GM19438 (cell line): ENCODE results near the gene GHR.
A peak's percentile ranks its signal among the peaks of the same experiment; 100 is the strongest.

ENCODE experiments used
- ATAC-seq: cut with Tn5 transposase; IDR thresholded peaks from one replicate; pipeline ENCODE4 v1.9.1; 2021; ENCODE audit warnings: low read depth; ENCODE audit not compliant: unreplicated experiment

Gene GHR

DNA sequence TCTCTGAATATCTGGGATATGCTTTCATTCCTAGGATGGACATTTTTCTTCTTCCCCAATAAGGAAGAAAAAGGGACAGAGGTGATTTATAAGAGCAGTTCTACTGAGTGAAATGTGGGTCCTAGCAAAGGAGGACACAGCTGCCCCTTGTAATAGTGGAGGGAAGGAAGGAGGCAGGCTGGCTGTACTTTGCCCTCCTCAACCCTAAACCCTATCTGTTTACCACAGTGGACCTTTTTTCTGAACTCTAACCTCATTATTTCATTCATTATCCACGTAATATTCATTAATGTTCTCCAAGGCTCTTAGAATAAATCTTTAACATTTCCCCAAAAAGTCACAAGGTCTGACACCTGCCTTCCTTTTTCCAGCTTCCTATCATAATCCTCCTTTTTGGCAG is 37.8 kb downstream of the GHR start:
- no peak for ATAC-seq

- no peak for ATAC-seq
Observed at GRCh38 chr5:42461507-42461906, 38.3 kb downstream of the GHR start.

GRCh38 chr5:42462083-42462482 is 38.8 kb downstream of the GHR start:
- ATAC-seq, result no peak

- no peak for ATAC-seq
Observed at GRCh38 chr5:42467572-42467971, 44.3 kb downstream of the GHR start.

GRCh38 chr5:42467981-42468524 is 44.8 kb downstream of the GHR start:
- ATAC-seq, result no peak

DNA sequence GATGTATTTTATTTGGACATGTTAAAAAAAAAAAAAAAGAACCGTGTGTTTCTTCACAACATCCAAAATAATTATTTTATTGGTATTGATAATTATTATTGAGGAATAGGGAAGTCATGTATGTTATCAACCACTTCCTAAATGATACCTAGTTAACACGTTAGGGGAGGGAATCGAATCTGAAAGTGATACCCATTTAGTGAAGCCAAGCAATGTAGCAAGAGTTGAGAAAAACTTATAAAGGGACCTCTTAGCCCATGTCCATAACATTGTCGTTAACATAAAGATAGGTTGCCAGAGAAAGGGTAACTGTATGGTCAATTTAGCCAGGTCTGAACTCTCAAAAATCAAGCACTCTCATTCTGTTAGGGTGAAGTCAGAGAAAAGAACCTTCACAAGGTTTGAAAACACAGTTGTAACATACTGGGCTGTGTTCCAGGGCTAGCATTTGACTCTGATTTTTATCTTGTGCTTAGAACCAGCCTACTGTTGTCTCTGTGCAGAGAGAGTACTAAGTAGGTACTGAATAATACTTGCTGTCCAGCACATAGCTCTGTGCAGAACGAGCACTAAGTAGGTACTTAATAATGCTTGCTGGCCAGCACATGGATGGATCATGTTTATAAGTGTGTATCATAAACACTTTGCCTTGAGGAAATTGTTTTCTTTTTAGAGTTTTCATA is 60.4 kb downstream of the GHR start:
- peak; percentile 90 for ATAC-seq

DNA sequence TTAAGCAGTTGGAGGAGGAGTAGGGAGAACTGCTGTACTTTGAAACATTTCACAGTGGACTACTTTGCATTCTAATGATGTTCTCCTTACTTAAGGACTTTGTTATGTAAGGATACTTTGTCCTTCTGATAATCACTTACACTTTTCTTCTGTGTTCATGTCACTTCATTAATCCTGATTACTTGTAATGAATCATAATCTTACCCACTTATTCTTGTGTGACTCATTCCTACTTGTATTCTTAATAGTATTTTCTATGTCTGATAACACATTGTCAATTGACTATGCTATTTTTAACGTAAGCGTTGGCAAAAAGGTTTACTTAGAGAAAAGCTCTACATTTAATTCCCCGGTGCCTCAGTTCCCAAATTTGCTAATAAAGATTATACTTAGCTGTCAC is 63.8 kb downstream of the GHR start:
- no peak for ATAC-seq

DNA sequence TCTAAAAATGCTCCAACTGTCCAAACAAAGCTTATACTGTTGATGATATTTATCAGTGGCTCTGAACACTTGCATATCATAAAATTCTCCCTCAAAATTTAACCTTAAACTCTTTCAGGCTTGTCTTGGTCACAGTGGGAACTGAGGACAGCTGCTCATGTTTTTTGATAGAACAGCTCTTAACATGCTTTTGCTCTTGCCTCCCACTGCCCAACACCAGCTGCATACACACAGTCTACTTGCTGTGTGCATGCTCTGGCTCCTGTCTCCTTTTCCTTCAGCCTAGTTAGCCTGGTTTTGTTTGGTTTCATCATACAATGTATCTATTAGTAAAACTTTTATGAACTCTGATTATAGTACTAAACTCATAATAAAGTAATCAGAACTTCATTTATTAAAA is 64.6 kb downstream of the GHR start:
- ATAC-seq, result no peak

DNA sequence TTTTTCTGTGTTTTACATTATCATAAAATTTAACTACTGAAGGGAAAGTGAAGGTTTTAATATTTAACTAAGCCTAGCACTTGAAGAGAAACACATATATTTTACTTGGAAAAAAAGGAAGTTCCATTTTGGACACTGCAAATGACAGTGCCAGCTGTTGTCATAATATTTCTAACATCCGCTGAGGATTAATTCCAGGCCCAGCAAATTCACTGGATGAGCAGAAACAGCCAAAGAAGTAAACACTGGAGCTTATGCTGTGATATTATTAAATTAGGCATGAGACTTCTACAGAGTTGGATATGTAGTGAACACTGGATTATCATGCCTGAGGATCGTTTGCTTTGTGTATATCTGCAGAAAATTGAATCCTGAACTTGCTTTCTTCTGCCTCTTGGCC is 67.6 kb downstream of the GHR start:
- no peak for ATAC-seq

- ATAC-seq, result no peak
Observed at GRCh38 chr5:42491699-42492098, 68.5 kb downstream of the GHR start.

DNA sequence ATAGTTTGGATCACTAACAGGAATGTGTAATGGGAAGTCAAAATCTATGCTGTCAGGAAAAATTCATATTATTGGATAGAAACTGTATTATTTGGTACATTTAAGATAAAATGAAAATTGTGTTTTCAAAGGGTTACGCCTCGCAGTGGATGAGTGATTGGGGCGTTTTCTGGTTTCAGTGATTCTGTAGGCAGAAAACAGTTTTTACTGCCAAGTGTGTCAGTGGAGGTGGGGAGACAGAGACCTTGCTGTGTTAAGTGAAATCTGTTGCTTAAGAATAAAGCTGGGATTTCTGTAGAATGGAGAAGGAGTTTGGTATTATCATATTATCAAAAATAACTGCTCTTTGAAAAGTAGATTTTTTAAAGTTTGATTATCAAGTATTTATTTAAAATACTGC is 69.7 kb downstream of the GHR start:
- ATAC-seq, result no peak

DNA sequence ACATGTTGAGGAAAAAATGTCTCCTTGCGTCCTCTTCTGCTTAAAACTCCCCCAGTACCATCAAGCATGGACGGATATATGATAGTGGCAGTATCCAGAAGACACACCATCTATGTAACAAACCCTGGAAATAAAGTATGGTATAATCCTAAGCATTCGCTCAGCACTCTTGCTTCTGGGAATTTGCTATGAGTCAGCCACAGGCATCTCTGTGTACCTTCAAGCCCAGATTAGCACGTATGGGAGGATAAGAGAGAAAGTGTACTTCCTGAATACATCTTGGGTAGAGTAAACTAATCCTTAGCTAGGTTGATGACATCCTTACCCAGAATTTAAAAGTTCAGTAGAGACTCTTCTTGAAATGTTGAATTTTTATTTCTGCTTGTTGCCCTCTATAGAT is 71.2 kb downstream of the GHR start:
- no peak for ATAC-seq

- no peak for ATAC-seq
Observed at GRCh38 chr5:42495914-42496313, 72.7 kb downstream of the GHR start.

GRCh38 chr5:42496397-42497156 is 73.3 kb downstream of the GHR start:
- ATAC-seq, result no peak

DNA sequence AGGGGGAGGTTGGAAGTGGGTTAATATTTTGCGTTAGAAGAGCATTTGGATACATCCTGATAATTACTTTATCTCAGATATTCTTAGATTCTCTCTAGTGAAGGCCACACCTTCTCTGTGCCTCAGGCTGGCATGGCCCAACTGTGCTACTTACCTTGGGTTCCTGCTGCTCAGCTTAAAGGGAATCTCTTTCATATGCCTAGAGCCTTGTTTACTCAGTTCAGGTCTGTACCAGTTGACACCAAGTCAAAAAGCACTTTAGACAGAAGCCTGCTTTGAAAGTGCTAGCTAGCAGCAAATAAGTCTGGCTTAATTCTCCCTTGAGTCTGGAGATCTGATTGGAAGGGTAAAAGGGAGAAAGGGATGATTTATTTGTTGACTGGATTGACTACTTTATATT is 74.8 kb downstream of the GHR start:
- no peak for ATAC-seq

DNA sequence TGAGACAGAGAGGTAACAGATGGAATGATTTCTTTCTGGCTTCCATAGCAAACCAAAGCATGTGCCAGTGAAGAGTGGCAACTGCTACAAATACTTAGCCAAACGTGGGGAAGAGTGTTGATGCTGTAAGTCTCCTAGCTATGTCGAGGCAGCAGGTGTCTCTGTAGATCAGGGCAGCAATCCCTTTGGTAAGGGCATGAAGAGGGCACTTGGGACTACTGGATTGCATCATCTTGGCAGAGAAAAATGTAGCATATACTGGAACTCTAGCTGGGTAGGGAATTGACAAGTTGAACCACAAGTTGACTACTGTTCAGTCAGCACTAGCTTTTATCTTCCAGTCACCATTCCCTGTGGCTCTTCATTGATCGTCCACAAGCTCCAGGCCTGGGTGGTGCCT is 75.8 kb downstream of the GHR start:
- ATAC-seq, result no peak

GRCh38 chr5:42500003-42500599 is 76.9 kb downstream of the GHR start:
- ATAC-seq, result no peak

DNA sequence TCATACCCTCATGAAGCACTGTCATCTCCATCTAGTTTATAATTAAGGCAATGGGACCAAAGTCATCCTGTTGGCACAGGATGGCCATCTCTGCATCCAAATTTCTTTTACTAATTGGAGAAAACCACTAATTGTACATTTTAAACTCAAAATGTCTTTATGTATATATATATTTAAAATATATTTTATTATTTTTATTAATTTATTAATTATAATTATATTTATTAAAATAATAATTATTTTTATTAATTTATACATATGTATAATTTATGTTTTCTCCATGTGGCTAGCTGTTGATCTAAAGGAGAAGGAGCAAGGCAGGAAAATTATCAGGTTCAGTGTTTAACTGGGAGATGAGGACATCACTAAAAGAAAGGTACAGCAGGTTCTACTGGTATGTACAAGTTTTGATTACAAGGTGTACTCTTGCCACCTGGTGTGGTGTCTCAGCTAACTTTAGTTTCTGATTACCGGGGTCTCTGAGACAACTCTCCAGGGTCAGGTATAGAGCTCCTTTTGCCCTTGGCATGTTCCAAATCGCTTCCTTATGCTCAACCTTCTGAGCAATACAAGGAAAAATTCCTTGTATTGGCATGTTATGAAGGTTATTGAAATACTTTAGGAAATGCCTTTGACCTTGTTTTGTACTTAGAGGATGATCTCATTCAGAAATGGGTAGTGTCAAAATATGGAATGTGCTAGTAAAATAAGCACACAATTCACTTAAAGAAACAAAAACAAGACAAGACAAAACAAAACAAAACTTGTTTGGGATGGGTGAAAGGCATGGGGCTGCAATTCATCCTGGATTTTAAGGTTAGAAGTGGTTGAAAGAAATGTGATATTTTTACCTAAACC is 79.6 kb downstream of the GHR start:
- ATAC-seq, result no peak

DNA sequence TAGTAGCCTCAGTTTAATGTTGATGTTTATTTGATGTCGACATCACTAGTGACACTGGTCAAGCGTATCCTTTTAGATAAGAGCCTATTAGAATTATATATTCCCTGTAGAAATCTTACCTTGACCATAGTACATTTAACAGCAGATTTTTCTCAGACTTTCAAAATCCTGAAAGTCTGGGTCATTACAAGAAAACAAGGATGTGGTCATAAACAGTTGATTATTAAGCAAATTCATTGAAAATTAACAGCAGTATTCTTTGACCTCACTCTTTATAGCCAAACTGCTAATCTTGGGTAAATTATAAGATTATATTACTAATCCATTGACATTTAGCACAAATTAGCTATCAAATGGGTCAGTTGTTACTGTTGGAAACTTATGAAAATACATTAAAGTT is 83.4 kb downstream of the GHR start:
- ATAC-seq, result no peak

GRCh38 chr5:42507451-42508097 is 84.3 kb downstream of the GHR start:
- ATAC-seq, result no peak
